ENCODE measurements around the gene MMP15.

Gene MMP15

DNA sequence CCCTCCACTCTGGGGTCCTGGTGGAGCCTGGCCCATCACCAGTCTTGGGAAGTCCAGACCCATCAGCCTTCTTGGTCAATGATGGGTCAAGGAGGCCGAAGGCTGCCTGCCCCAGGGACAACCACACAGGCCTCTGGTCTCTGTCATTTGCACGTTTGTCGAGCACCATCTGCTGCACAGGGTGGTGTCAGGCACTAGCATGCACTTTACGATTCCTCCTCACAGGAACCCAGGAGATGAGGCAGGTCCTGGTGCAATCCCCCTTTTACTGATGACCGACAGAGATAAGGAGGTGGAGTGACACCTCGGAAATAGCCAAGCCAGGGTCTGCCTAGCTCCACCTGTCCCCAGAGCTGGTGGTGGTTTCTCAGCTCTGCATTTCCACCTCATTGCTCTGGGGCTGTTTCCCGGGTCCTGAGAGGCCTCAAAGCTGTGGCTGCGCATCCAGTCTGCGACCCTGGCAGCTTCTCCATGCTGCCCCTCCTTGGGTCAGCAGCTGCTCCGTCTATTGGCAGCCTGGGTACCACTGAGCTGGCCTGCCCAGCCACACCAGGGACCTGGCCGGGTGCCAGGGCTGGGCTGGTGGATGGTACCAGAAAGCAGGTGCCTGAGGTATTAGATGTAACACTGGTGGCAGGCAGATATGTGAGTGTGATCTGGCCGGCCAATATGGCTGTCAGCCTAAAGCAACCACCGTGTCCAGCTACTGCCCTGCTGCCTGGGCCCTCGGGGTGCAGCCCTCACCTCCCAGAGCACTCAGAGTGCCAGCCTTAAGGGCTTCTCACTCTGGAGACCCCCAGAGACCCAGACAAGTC, 10.0 kb downstream of the MMP15 start:
- peak in 1 of 14 donors; percentile 65 for DNase-seq

DNA sequence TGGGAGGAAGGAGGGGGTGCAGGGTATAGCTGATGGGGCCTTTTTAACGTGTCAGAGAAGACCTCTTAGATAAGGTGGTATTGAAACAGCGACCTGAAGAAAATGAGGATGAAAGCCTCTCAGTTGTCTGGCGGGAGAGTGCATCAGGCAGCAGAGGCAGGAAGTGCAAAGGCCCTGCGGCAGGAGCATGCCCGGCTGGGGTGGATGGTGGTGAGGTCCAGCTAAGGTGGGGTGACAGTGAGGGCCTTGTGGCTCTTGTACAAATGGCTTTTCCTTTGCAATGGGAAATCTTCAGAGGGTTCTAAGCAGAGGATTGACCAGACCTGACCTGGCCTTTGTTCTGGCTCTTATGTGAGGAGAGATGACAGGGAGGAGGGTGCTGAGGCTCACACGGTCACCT, 11.4 kb downstream of the MMP15 start:
- no peak for DNase-seq

DNA sequence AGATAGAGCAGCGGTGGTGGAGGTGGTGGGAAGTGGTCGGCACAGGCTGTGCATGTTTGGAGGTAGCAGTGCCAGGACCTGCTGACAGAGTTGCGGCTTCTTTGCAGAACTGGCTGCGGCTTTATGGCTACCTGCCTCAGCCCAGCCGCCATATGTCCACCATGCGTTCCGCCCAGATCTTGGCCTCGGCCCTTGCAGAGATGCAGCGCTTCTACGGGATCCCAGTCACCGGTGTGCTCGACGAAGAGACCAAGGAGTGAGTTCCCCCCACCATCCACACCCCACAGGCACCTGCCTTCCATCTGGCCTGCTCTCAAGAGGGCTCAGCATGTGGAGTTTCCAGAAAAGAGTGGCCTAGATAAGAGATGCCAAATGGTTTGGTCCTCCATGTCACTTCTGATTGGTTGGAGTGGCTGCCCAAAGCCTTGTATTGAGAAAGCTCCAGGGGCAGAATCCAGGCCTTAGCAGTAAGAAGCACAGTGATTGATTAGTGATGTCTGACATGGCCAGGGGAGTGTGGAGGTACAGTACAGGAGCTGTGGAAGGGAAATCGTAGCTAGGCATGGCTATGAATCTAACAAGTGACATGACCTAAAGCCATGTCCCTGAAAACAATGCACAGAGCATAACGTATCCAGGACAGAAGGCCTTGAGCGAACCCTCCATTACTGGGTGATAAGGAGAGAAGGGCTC, 12.0 kb downstream of the MMP15 start:
- peak in 1 of 14 donors; percentile 32 for DNase-seq

DNA sequence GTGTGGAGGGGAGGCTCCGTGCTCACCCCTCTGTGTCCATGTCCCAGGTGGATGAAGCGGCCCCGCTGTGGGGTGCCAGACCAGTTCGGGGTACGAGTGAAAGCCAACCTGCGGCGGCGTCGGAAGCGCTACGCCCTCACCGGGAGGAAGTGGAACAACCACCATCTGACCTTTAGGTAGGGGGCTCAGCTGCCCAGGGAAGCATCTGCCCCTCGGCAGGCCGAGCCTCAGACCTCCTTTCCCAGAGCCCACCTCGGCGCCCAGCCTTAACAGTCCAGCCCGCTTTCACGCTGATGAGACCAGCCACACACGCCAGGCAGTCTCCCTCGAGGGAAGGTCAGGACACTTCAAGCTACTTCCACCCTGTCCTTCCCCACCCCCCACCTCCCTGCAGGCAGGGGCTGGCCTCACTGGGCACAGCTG, 12.7 kb downstream of the MMP15 start:
- DNase-seq: no peak

DNA sequence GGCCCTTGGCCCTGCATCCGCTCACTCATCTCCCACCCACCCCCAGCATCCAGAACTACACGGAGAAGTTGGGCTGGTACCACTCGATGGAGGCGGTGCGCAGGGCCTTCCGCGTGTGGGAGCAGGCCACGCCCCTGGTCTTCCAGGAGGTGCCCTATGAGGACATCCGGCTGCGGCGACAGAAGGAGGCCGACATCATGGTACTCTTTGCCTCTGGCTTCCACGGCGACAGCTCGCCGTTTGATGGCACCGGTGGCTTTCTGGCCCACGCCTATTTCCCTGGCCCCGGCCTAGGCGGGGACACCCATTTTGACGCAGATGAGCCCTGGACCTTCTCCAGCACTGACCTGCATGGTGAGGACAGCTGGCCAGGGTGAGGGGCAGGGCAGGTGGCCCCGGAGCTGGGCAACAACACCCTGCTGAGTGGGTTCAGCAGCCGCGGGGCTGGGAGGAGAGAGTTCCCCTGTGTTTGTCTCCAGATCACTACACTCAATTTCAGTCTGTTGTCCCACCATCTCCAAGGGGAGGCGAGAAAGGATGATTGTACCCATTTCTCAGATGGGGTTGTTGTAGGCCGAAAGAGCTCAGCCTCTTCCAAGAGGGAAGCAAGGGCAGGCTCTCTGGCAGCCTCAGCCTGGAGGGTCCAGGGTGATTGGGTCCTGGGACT, 14.4 kb downstream of the MMP15 start:
- no peak for DNase-seq

DNA sequence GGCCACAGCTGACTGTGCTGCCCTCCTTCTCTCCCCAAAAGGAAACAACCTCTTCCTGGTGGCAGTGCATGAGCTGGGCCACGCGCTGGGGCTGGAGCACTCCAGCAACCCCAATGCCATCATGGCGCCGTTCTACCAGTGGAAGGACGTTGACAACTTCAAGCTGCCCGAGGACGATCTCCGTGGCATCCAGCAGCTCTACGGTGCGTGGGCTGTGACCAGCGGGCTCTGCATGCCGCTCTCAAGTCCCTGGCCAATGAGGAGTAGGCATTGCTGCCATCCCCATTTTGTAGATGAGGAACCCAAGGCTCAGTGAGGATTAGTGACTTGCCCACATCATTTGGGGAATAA, 14.9 kb downstream of the MMP15 start:
- no peak for DNase-seq

DNA sequence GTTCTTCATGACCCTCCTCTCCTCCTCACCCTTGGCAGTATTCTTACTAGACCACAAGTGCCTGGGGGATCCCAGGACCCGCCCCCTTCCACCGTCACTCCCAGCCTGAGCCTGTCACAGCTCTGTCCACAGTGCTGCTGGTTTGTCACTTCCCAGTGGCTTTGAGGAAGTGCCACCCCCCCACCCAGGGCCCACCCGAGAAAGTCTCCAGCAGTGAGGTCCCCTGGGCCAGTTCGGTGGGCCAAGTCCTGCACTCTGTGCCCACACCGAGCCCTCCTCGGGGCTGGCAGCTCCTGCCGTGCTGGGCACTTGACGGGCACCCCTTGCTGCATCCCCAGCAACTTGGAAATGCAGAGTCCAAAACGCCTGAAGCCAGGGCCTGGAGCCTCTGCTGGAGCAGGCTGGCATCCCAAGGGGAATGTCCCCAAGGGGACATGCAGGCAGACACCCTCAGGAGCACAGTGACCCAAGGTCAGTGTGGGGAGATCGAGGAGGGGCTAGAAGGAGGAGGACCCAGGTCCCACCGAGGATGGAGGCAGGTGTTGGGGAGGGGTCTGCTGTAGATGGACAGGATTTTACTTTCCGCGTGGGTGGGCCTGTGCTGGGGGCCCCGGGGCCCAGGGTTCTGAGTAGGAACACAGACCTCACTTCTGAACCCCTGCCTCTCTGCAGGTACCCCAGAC, 15.5 kb downstream of the MMP15 start:
- no peak for DNase-seq

DNA sequence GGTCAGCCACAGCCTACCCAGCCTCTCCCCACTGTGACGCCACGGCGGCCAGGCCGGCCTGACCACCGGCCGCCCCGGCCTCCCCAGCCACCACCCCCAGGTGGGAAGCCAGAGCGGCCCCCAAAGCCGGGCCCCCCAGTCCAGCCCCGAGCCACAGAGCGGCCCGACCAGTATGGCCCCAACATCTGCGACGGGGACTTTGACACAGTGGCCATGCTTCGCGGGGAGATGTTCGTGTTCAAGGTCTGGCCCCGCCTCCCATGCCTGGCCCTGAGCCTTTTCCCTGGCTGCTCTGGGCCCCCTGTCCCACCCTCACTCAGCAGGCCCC, 16.0 kb downstream of the MMP15 start:
- DNase-seq: no peak

DNA sequence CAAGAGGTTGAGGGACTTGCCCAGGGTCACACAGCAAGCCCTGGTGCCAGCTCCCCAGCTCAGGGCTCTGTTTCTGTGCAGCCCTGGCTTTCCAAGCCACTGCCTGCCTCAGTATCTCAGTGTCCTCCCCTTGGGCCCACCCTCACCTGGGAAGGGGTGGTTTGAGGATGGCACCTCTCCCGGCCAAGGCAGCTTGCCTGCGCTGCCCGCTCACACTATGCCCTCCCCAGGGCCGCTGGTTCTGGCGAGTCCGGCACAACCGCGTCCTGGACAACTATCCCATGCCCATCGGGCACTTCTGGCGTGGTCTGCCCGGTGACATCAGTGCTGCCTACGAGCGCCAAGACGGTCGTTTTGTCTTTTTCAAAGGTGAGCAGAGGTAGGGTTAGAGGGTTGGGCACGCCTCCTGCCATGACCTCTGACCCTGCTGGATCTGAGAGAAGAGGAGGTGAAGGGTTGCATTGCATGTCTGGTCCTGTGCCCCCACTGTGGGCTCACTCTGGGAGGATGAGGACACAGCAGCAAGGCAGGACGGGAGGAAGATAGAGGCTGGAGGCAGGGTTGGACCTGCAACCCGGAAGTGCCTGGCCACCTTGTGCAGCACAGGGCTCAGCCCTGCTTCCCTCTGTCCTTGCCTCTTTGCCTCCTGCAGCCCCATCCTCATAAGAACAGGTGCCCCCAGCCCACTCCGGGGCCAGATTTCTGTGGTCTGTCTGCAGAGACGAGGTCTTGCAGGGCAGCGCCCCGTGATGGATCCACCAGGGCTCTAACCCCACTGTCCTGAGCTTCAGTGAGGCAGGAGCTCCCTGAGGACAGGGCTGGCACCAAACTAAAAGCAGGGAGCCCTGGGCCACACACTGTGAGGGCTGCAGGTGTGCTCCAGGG, 16.7 kb downstream of the MMP15 start:
- DNase-seq: no peak

DNA sequence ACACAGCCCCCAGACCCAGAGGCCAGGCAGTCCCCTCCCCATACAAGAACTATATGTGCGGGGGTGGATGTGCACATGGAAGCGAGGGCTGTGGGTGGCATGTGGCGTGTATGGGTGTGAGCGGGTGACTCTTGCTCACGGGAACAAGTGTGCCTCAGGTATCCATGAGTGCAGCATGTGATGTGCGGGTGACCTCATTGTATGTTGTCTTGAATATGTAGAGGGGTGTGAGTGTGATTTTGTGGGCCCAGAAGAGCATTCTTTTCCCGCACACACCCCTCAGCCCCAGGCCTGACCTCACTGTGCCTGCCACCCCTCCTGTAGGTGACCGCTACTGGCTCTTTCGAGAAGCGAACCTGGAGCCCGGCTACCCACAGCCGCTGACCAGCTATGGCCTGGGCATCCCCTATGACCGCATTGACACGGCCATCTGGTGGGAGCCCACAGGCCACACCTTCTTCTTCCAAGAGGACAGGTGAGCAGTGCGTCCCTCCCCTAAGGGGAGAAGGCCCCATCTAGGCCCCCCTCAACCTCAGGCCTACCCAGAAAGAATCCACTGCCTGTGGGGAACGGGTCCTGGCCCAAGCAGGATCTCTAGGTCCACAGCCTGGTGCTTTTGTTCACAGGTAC, 17.4 kb downstream of the MMP15 start:
- DNase-seq: no peak

DNA sequence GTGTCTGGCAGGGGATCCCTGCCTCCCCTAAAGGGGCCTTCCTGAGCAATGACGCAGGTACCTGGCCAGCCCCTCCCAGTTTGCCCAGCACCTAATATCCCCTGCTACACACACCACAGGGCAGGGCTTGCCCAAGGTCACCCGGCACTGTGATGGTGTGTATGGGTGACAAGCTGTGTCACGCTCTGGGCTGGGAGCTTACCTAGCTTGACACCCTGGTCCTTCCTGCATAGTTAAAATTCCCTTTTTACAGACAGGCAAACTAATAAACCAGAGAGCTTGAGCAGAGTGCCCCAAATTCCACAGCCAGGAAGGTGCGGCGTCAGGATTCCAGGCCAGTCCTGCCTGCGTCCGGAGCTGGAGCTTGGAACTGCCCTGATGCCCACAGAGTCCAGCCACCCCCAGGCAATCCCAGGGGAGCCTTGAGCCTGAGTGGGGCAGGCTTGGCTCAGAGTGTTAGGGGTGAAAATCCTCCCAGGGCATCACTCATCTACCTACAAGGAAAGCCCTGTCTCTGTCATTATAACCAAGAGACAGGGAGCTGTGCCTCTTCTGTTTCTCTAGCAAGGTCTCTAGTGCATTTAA, 18.1 kb downstream of the MMP15 start:
- no peak for DNase-seq

DNA sequence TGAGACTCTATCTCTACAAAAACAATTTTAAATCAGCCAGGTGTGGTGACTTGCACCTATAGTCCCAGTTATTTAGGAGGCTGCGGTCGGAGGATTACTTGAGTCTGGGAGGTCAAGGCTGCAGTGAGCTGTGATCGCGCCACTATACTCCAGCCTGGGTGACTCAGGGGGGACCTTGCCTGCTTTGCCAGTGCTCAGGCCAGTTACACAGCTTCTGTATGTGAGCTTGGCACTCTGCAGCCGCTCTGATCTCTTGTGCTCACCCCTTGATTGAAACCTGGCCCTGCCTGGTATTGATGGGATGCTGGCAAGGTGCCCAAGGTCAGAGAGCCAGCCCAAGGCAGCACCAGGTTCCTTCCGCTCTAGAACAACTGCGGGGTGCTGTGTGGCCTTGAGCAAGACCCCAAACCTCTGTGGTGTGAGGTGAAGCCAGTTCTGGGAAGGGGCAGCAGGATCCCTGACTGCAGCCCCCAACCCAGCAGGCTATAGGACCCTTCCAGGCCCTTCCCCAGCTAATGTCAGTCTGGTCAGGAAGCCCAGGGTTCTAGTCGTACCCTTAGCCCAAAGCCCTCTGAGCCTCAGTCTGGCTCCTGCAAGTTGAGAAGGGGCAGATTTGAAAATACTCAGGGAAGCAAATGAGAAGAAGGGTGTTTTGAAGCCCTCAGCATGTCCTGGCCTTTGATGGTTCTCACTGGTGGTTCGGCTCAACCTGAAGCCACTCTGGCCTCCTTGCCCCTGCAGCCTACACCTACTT, 18.9 kb downstream of the MMP15 start:
- DNase-seq: no peak

DNA sequence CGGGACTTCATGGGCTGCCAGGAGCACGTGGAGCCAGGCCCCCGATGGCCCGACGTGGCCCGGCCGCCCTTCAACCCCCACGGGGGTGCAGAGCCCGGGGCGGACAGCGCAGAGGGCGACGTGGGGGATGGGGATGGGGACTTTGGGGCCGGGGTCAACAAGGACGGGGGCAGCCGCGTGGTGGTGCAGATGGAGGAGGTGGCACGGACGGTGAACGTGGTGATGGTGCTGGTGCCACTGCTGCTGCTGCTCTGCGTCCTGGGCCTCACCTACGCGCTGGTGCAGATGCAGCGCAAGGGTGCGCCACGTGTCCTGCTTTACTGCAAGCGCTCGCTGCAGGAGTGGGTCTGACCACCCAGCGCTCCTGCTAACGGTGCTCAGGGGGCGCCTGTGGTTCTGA, 19.5 kb downstream of the MMP15 start:
- no peak for DNase-seq

DNA sequence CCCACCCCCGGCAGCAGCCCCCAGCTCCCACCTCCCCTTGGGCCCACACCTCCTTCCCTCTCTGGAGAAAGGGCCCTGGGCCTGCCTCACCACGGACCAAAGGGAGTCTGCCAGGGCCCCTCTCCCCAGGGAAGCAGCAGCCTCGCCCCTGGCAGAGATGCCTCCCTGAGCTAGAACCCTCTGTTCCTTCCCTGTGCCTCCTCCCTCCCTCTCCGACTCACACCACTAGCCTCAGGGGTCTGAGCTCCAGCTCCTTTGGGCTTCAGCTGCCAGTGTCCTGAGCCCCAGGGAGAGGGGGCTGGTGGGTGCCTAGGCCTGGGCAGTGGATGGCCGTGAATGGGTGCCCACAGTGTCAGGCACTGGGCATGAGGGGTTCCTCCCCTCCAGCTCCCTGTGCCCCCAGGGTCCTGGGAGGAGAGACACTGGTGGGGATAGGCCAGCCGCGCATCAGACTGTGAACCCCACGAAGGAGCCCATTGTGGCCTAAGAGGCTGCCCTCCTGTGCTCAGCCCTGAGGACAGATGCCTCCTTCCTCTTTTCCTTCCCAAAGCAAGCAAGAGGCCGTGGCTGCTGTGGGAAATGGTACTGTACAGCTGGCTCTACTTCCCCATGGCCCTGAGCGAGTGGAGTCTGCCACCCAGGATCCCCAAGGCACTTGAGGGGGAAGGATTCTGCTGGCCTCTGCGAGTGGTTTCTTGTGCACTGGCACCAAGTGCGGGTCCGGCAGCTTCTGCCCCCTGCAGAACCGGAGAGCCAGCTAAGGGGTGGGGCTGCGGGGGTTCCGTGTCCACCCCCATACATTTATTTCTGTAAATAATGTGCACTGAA, 20.7 kb downstream of the MMP15 start:
- DNase-seq: no peak

DNA sequence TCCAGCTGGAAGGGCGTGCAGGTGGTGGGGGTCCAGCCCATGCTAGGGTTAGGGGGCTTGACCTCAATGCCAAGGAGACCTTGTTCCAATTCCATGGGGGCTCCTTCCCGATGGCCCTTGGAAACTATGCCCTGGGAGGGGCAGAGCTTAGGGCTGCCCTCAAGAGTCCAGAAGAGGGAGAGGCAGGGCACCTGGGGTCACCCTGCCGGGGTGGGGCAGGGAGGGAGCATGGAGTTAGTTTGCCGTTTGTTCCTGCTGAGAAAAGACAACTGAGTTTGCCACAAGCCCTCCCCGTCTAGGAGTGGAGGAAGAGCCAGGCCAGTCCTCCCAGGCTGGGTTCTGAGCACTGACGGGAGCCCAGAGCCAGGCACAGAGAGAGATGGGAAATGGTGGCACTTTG, 21.4 kb downstream of the MMP15 start:
- DNase-seq: no peak

DNA sequence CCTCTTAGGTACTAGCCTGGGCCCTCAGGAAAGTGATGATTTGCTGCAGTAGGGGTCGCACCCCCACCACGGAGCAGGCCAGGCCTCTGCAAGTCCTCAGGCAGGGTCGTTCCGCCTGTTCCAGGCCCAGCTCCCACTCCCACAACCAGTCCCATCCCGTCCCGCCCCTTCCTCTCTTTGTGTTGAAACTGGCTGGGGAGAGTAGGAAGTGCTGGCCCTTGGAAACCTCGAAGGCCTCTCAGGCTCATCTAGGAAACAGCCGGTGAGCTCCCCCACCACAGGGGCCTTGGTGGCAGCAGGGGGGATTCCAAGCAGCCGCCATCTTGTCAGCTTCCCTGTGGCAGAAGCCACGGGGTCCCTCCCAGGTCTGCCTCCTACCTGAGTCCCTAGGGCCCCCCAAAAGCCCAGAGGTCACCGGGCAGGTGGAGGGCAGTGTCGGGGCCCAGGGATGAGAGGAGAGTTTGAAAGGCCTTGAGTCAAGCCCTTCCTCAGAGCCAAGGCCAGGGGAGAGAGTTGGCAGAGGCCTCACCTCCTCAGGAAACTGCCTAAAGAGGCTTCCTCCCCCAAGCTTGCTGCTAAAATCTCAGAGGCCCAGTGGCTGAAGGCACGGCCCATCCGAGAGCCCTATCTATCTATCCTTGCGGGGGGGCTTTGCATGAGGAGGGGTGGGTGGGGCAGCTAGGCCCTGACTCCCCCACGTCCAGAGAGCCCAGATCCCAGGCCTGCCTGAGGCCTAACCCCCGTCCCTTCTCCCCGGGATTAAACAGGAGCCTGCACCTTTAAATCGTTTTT, 22.2 kb downstream of the MMP15 start:
- no peak for DNase-seq

DNA sequence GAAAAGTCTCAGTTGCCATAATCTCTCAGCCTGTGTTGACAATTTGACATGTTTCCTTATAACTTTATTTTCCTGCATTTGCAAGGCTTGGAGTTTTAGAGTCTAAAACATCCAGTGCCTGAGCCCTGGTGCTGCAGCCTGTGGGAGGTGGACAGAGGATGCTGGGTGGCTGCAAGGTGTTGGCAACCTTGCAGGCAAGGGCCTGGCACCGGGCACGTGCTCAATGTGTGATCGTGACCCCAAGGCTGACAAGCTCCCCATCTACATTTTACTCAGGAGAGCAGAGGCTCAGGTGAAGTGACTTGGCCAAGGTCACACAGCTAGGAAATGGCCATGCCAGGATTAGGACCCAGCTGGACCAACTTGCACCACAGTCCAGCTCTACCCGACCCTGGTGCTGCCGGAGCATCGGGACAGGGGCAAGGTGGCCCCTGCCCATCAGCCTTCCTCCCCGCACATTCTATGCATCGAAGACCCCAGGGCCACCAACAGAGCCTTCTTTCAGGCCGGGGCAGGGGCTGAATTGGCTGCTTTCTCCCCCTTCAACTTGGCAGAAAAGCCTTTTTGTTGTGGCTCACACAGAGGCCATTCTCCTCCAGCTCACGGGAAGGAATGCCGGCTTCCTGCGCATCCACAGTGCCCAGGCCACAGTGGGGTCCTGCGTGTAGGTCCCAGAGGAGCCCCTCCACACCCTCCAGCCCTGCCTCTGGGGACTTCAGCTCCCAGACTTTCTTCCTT, 23.1 kb downstream of the MMP15 start:
- DNase-seq: no peak

All from C1 segment of cervical spinal cord (tissue), 14 donors.